GM18858 (cell line): ENCODE results near the gene ZCCHC7.

Experiments
- ATAC-seq: cut with Tn5 transposase; IDR thresholded peaks from one replicate; pipeline ENCODE4 v1.9.1; 2021; ENCODE audit not compliant: unreplicated experiment

ZCCHC7 gene

DNA sequence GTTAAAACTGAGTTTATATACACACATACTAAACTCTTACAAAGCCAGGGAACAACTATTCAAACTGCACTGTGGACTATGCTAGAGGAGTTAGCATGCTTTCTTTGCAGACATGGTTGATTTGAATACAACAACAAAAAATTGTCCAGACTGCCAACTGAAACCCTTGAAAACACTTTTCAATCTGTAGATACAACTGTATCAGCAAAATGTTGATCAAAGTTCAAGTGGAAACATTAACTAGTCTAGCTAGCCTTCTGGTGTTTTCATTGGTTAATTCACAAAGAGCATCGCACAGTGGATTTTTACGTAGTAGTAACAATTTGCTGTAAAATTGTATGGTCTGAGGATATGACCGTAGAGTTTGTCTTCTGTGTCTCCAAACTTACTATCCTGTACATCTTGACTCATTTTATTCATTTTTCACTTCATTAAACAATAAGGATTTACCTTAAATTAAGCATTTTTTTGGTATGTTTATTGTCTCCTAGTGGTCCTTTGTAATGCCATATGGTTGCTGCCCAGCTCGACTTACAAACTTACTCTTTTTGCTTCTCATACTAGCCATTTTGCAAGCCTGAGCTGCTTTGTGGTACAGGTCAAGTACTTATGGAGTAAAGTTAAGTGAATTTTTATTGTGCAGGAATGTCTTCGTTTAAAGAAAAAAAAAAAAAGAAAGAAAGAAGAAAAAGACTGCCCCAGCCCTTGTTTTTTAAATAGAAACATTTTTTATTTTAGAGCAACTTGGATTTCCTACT is 123.4 kb downstream of the ZCCHC7 start:
- ATAC-seq: no peak

DNA sequence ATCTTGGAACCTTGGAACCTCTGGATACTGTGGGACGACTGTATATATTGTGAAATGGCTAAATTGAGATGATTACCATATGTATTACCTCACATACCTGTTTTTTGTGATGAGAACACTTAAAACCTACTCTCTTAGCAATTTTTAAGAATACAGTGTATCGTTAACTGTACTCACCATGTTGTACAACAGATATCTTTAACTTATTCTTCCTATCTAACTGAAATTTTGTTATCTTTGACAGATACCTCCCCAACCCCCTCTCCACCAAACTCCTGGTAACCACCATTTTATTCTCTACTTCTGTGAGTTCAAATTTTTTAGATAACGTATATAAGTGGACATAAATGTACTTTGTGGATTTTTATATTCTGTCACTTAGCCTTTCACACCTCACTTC is 126.5 kb downstream of the ZCCHC7 start:
- ATAC-seq: no peak

DNA sequence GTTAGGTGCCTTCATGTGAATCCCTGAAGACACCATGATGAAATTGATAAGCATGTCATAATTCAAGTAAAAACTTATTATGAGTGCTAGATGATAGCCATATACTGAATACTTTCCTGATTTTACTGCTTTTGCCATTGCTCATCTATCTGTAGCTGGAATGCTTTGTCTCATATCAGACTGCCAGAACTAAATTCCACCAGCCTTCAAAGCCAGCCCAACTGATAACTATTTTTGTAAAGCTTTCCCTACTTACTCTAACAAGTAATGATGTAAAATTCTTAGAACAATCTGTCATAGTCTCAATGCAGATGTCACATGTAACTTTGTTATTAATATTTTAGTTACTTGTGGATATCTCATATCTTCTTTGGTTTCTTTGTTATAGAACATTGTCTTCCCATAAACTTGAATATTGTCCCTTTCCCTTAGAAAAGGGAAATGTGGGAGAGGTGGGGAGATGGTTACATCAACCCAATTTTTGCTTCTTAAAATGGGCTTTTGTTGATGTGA is 128.3 kb downstream of the ZCCHC7 start:
- no peak for ATAC-seq

DNA sequence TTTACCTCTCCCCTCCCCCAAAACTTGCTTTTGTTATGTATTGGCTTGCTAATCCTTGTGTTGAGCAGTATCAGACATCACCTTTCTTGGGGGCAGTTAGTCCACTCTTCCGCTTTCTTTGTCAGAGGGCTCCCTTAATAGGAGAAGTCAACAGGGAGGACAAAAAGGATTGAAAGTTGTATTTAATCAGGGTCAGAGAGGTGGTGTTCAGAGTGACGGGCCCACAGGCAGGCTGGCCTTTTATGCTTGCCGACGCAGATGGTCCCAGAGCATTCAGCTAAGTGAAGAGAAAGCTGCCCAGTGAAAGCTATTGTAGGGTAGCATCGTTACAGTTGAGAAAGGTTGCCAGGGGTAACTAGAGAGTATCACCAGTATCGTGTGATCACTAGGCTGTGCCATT is 131.1 kb downstream of the ZCCHC7 start:
- peak; percentile 39 for ATAC-seq

DNA sequence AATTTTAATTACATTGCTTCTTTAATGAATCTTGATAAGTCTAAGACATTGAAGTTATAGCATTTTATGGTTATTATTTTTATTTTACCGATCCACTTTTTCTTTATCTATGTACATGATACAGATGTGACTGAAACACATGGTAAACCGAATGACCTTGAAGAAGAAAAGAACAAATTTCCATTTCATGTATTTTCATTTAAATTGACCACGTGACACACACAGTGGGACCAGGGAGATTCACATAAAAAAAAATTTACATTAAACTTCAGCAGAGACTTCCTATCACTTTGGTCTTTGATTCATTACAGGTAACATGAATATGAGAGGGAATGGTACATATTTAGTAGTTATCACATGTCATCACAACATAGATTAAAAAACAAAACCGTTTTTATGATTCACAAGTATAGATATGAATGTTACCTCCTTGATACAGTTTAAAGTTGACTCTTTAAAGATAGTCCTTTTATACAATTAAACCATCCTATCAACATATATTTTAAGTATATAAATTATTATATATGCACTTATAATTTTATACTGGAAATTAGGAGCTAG is 133.1 kb downstream of the ZCCHC7 start:
- no peak for ATAC-seq

DNA sequence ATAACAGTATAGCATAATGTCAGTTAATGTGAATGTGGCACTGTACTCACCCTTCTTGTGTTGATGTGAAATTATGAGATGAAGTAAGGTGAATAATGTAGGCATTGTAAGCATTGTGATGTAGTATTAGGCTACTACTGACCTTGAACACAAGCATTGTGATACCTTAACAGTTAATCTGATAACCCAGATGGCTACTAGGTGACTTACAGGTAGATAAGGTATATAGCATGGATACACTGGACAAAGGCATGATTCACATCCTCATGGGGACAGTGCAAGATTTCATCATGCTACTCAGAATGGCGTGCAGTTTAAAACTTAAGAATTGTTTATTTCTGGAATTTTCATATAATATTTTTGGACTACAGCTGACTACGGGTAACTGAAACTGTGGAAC is 134.8 kb downstream of the ZCCHC7 start:
- ATAC-seq: no peak

DNA sequence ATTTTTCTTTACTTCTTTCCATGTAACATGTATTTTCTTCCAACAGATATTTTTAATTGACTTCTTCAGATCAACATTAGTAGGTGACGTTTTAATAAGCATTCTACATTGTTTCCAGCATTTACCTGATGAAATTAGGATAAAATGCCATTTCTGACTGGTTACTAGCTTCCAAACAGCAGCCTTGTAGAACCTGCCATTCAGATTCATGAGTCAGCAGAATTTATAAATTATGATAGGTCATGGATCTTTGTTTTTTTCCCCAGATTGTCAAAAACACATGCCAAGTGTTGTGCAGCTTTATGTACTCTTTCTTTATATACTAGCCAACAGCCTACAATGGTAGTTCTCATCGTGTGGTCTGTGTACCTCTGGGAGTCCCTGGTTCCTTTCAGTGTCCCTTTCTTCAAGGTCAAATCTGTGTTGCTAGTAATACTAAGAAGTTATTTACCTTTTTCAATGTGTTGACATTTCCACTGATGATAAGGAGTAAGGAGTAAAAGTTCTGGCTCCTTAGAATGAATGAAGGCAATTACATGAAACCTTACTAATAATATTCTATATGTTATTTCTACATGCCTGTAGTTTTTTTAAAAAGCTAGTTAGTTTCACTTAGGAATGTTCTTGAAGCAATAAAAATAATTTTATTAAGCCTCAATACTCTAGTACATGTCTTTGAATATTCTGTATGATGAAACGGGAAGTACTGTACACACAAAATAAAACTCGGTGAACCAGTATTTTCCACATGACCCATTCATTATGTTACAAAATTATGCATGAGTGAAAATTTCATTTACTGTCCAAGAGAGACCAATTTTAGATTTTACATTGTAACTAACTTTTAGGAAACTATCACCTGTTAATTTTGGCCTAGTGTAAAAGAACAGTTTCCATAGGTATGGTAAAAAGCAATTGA is 135.8 kb downstream of the ZCCHC7 start:
- ATAC-seq: no peak

DNA sequence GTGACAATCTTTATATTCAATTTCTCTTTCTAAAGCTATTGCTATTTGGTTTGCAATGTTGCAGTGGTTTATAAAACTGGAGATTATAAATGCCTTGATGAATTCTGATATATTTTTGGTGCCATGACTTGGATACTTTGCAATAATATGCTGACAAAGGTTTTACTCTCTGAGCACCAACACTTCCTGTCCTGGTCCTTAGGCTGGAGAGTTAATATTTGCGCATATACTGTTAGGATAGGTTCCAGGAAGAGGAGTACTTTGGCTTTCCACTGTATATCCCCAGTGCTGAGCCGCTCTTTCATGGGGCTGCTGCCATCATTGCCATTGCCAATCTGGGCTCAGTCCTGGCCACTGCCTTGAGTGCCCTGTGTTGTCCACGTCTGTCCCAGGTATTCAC is 139.6 kb downstream of the ZCCHC7 start:
- ATAC-seq: no peak

DNA sequence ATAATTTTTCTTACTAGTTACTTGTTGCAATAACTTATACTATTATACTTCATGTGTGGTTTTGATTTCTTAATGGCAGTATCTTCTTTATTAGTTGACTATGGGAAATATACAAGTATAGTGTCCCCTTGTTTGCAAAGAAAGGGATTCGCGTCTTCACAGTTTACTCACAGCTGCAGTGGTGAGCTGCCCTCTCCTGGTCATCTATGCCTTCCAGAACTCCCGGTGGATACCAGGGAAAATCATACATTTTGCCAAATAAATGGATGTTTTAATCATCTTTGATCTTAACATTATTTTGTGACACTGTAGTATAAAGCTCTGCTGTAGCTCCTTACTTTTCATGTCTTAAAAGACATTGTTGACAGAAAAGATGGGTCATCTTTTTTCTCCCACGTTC is 142.0 kb downstream of the ZCCHC7 start:
- ATAC-seq: no peak

DNA sequence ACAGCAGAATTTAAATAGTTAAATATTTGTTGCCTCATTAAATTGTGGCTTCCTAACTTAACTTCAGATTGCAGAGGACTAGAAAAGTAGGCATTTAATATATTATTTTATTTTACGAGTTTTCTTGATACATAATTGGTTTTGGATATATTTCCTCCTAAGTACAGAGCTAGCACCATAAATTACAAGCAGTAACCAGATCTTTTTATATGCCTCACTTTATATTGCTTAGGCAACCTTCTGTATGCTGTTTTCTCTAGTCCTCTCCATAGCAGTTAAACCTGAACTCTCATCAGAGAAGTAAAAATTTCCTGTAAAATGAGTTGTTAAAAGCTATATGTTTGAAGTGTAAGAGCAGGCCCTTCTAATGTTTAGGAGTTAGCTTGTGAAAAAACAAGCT is 144.2 kb downstream of the ZCCHC7 start:
- ATAC-seq: no peak

DNA sequence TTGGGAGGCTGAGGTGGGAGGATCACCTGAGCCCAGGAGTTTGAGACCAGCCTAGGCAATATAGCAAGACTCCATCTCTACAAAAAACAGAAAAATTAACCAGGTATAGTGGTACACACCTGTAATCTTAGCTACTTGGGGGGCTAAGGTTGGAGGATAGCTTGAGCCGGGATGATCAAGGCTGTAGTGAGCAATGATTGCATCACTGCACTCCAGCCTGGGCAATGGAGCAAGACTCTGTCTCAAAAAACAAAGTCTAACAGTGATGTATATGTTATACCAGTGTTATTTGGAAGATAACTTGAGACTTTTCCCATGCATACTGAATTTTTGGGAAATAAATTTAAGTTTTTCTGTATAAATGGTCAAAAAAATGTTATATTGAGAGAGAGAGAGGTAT is 146.3 kb downstream of the ZCCHC7 start:
- no peak for ATAC-seq

DNA sequence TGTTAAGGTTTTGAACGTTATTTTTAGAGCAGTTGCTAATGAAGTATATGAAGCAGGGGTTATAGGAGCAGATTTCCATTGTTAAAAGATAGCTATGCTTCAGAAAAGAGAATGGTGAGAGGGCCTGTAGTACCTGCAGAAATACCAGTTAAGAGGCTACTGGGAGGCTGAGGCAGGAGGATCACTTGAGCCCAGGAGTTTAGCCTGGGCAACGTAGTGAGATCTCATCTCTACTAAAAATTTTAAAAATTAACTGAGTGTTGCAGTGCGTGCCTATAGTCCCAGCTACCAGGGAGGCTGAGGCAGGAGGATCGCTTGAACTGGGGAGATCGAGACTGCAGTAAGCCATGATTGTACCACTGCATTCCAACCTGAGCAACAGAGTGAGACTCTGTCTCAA is 148.8 kb downstream of the ZCCHC7 start:
- no peak for ATAC-seq

DNA sequence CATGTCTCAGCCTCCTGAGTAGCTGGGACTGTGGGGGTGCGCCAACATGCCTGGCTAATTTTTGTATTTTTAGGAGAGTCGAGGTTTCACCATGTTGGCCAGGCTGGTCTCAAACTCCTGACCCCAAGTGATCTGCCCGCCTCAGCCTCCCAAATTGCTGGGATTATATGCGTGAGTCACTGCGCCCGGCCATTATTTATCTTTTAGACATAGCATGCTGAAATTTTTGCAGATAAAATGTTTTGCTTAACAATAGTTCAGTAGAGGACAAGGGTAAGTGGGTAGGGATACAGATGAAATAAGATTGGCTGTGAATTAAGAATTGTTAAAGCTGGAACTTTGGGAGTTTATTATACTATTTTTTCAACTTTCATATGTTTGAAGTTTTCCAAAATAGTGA is 151.3 kb downstream of the ZCCHC7 start:
- no peak for ATAC-seq

DNA sequence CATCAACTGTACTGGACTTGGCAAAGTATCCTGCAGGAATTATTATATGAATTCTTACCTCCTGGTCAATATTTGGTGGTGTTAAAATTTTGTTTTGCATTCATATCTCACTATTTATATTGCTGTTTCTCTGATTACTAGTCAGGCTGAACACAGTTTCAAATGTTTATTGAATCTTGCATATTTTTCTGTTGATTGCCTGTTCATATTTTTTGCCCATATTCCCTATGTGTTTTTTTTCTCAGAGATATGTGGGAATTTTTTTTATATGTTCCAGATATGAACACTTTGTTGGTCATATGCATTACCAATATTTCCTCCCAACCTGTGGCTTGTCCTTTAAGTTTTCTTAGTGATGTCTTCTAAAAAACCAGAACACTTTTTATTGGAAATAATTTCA is 153.2 kb downstream of the ZCCHC7 start:
- no peak for ATAC-seq

DNA sequence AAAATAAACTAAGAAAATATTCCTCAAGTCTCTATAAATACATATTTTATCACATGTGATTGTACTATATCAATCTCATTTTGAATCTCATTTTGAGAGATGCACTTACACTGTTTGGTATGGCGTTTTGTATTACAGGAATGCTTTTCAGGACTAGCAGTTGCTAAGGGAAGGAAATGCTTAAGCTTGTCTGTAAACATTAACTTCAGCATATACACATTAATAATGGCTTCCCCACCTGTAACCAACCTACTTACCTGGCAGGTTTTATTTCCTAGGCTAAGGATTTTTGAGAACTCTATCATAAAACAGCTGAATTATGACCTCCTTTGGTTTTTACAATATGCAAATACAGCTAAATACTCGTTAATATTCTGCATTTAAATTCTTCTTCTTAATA is 161.2 kb downstream of the ZCCHC7 start:
- no peak for ATAC-seq

DNA sequence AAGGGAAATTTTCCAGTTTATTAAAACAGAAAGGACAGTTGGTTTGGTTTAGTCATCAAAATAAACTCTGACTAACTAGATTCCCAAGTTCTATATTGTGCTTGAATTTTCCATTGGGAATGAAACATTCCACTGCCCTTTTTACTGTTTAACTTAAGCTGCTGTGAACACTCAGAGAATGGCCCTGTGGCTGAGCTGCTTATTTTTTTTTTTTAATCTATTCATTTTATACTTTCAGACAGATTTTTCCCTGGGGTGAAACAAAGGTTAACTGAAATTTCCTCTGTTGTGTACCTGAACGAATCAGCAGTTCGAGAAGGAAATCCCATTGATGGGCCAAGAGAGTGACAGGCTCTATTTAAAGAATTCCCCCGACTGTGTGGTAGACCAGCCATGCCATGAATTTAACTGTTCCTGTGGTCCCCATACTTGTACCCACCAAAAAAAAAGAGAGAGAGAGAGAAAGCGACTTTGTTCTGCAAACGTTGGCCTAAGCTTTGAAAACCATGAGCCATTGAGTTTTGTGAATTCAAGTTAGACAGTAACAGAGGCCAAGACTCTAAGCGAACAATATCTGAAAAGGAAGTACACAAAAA is 163.5 kb downstream of the ZCCHC7 start:
- no peak for ATAC-seq

DNA sequence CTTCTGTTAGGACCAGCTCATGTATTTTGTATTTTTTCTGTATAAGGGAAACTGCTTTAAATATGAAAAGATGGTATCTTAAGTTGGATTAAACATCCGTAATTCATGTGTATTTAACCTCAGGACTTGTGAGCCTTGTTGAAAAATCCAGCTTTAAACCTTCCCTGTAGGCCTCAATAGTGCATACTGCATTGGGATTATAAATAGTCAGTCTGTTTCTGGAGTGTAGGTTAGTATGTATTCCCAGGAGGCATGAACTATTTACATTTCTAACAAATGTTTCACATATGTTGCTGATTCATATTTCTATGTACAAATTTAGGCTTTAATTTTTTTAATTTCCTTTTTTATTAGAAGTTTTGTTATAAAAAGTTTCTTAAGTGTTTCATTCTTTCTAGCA is 164.3 kb downstream of the ZCCHC7 start:
- no peak for ATAC-seq

DNA sequence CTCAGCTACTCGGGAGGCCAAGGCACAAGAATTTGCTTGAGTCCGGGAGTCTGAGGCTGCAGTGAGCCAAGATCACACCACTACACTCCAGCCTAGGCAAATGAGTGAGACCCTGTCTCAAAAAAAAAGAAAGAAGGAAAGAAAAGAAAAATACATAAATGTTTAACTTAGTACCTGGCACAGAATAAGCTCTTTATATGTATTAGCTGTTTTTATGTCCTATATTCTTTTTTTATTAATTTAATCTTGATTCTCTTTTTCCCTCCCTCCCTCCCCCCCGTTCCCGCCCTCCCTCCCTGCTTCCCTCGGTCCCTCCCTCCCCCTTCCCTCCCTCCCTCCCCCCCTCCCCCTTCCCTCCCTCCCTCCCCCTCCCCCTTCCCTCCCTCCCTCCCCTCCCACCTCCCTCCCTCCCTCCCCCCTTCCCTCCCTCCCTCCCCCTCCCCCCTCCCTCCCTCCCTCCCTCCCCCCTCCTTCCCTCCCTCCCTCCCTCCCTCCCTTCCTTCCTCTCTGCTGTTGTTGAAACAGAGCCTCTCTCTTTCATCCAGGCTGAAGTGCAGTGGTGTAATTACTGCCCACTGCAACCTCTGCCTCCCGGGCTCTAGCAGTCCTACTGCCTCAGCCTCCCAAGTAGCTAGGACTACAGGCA is 166.3 kb downstream of the ZCCHC7 start:
- ATAC-seq: no peak

DNA sequence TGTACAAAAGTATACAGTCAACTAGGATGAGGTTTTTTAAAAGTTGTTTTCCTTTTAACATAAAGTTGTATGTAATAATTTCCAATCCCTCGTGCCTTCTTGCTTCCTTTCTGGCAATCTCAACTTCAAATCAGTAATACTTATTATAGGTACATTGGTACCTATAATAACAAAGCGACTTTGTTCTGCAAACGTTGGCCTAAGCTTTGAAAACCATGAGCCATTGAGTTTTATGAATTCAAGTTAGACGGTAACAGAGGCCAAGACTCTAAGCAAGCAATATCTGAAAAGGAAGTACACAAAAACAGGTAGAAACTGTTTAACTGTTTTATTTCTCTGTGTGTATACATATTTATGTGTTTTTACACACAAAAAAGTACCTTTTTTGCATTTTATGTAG is 166.9 kb downstream of the ZCCHC7 start:
- no peak for ATAC-seq

DNA sequence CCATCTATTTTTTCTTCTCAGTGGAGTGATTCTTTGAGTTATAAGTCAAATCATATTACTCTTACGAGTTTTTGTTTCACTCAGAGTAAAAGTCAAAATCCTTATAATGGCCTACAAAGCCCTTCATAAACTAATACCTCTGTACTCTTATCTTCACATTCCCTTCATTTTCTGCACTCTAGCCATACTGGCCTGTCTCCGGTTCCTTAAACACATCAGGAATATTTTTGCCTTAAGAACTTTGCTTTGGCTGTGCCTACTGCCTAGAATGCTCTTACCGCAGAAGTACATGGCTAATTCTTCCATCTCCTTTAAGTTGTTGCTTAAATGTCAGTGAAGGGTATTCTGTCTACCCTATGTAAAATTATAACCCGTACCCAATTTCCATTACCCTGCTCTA is 169.3 kb downstream of the ZCCHC7 start:
- ATAC-seq: no peak

DNA sequence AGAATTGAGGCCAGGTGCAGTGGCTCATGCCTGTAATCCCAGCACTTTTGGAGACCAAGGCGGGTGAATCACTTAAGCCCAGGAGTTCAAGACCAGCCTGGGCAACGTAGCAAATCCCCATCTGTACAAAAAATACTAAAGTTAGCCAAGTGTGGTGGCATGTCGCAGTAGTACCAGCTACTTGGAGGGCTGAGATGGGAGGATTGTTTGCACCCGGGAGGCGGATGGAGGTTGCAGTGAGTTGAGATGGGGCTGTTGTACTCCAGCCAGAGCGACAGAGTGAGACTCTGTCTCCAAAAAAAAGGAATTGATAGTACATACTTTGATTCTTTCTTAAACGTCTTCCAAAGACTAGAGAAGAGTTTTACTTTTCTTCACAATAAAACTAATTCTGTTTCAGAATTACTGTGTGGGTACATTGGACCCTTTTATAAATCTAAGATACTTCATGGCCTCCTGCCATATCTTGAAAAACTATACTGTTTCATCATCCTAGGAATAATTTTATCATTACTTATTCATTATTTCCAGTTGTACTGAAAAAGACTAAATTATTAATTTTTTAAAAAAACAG is 170.1 kb downstream of the ZCCHC7 start:
- no peak for ATAC-seq
